Motor neuron (in vitro differentiated cells): Measurements from ENCODE around the gene JTB. TPM values are rescaled to one million over a fixed set of nuclear protein-coding genes. Genes with fewer than 3 reads are reported as not detected.

Experiments
- ATAC-seq, 8 experiments: fragments of 200-7000 bp; cut with Tn5 transposase; replicated peaks in 6 of 8; 2 replicates each; pipeline ENCODE4 v1.8.0; 2021; ENCODE audit warnings: mild to moderate bottlenecking in 8 of 8, moderate library complexity in 8 of 8
- H3K27ac ChIP-seq, 2 donors: fragments of 250-450 bp; sonication (Bioruptor Pico); 2 replicates each; pipeline ENCODE4 v1.9.0; 2021; ENCODE audit warnings: antibody characterized with exemption in 2 of 2, mild to moderate bottlenecking in 2 of 2, moderate library complexity in 1 of 2
- H3K4me1 ChIP-seq, 2 donors: fragments of 250-450 bp; sonication (Bioruptor Pico); replicated peaks in 1 of 2; 2 replicates each; pipeline ENCODE4 v1.6.1; 2021; ENCODE audit warnings: antibody characterized with exemption in 2 of 2, mild to moderate bottlenecking in 2 of 2, moderate library complexity in 1 of 2
- H3K4me3 ChIP-seq, 5 donors: fragments of 250-450 bp; sonication (Bioruptor Pico); 2 replicates each; pipeline ENCODE4 v1.9.0; 2021; ENCODE audit warnings: antibody characterized with exemption in 5 of 5, mild to moderate bottlenecking in 5 of 5, moderate library complexity in 4 of 5
- WGBS, 10 experiments: fragments of 450-650 bp; shearing (Covaris generic); methylation state at CpG; one replicate each; pipeline ENCODE4 v1.0.0; 2022; 5-methylcytosine and 5-hydroxymethylcytosine counted together
- in situ Hi-C, 9 experiments: fragments of 400-800 bp; cut with MboI; loops; one replicate each; pipeline ENCODE4 v1.15.0; 2021; ENCODE audit warnings: low sequenced_read_pairs in 9 of 9, low pct_unique_long_range_greater_than_20kb in 2 of 9; ENCODE audit not compliant: unreplicated experiment in 9 of 9
- total RNA-seq, 8 experiments: library from RNA; unstranded; fragments of 300-600 nt; gene quantifications; 2 replicates each; pipeline versions ENCODE4 v1.2.3 to v1.2.4, GENCODE V29; 2022

Gene JTB
- total RNA-seq, 8 experiments from 2014 or later = 78.1 to 140 (median 109) TPM

GRCh38 chr1:153973525-153973924 lies 3.9 kb downstream of the JTB start:
- WGBS, 10 experiments = 79 to 100% (median 89%) methylated on average over 1 to 7 of the region's 7 CpGs; no CpG with 5 or more reads in 3 of the 10 experiments
- Histone ChIP-seq H3K4me1 (peaks cover 10 to 17% of the 10 kb centered on the region in 2 donors), H3K27ac (no peak overlapping the region), H3K4me3 (no peak overlapping the region)
- no peak for ATAC-seq
- in situ Hi-C loops = loop anchor here in 2 of 9 experiments (10.0 to 25.0 kb wide), 2 partner anchors 299 to 311 kb away; partner anchors contain the start of genes ILF2 (in 2 of the 2), NPR1 (in 1 of the 2) and SNAPIN (in 1 of the 2)

GRCh38 chr1:153973071-153973470 lies 4.4 kb downstream of the JTB start:
- 60 to 100% (median 100%) methylated on average over 1 to 3 of the region's 3 CpGs; no CpG with 5 or more reads in 3 of the 10 experiments for WGBS, 10 experiments
- H3K27ac ChIP-seq = no peak overlapping the region
- ATAC-seq = no peak

DNA sequence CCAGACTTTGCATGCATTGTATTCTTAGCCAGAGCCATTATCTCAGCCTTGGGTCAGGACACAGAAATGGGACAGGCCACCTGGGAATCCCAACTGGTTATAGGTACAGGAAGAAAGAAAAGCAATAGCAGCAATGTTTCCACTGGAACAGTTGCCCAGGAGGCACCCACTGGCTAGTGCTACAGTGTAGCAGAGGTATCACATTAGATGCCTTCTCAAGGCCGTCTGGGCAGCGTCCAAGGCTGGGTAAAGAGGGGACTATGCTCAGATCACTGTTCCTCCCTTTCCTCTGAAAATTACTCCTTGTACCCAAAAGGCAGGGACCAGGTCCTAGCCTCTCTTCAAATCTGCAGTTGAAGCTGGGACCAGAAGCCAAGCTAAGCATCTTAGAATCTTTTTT lies 7.1 kb downstream of the JTB start:
- in situ Hi-C loops = loop anchor here in 2 of 9 experiments (10.0 to 25.0 kb wide), 2 partner anchors 296 to 308 kb away; partner anchors contain the start of genes ILF2 (in 2 of the 2), NPR1 (in 1 of the 2) and SNAPIN (in 1 of the 2)
- 70 to 100% (median 91%) methylated on average over 1 to 2 of the region's 2 CpGs; no CpG with 5 or more reads in 4 of the 10 experiments for WGBS, 10 experiments

More at GRCh38 chr1:153973071-153973470, 4.4 kb downstream of the JTB start:
- Histone ChIP-seq H3K4me1 (peaks cover 12 to 17% of the 10 kb centered on the region in 2 donors), H3K4me3 (no peak overlapping the region)
- in situ Hi-C loops = loop anchor here in 2 of 9 experiments (10.0 to 25.0 kb wide), 2 partner anchors 298 to 311 kb away; partner anchors contain the start of genes ILF2 (in 2 of the 2), NPR1 (in 1 of the 2) and SNAPIN (in 1 of the 2)

GRCh38 chr1:153968972-153969371 lies 8.5 kb downstream of the JTB start:
- ATAC-seq = no peak
- peaks cover 14 to 15% of the 10 kb centered on the region in 2 donors for H3K4me1 ChIP-seq
- 100% methylated on average over 1 to 2 of the region's 2 CpGs; no CpG with 5 or more reads in 7 of the 10 experiments for WGBS, 10 experiments
- in situ Hi-C loops = loop anchor here in 1 of 9 experiments (25.0 kb wide), 1 partner anchor 307 kb away; the partner anchor contains the start of genes ILF2 and SNAPIN
- H3K4me3 ChIP-seq = peak overlapping the region in 3 of 5 donors; percentile 52 to 64 (median 54)
- H3K27ac ChIP-seq = no peak overlapping the region

More for the DNA sequence above, 7.1 kb downstream of the JTB start:
- Histone ChIP-seq H3K4me1 (peaks cover 7 to 9% of the 10 kb centered on the region in 2 donors), H3K4me3 (no peak overlapping the region), H3K27ac (no peak overlapping the region)
- ATAC-seq = no peak

DNA sequence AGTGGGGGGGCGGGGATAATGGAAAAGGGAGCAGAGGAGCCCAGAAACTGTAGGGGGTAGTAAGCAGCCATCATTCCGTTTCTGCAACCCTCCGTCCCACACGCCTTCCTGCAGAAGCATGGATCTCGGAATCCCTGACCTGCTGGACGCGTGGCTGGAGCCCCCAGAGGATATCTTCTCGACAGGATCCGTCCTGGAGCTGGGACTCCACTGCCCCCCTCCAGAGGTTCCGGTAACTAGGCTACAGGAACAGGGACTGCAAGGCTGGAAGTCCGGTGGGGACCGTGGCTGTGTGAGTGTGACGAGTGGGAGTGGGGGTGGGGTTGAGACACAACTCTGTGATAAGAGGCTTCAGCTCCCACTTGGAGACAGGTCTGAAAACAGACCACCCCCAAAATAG lies 9.1 kb downstream of the JTB start:
- 40 to 69% (median 43%) methylated on average over 1 to 8 of the region's 13 CpGs; no CpG with 5 or more reads in 6 of the 10 experiments for WGBS, 10 experiments
- H3K4me3 ChIP-seq = peak overlapping the region; percentile 43 to 64 (median 54)
- peak overlapping the region; percentile 73 to 83 for H3K27ac ChIP-seq
- peaks cover 14 to 15% of the 10 kb centered on the region in 2 donors for H3K4me1 ChIP-seq
- no peak for ATAC-seq
- in situ Hi-C loops = loop anchor here in 1 of 9 experiments (25.0 kb wide), 1 partner anchor 306 kb away; the partner anchor contains the start of genes ILF2 and SNAPIN

- in situ Hi-C loops = loop anchor here in 1 of 9 experiments (25.0 kb wide), 1 partner anchor 306 kb away; the partner anchor contains the start of genes ILF2 and SNAPIN
- Histone ChIP-seq H3K4me1 (peaks cover 14 to 15% of the 10 kb centered on the region in 2 donors), H3K4me3 (peak overlapping the region; percentile 43 to 64 (median 54)), H3K27ac (peak overlapping the region; percentile 73 to 83)
- 0 to 32% (median 9%) methylated on average over 1 to 8 of the region's 8 CpGs; no CpG with 5 or more reads in 4 of the 10 experiments for WGBS, 10 experiments
- no peak for ATAC-seq
Measured at GRCh38 chr1:153968000-153968363, 9.5 kb downstream of the JTB start.

DNA sequence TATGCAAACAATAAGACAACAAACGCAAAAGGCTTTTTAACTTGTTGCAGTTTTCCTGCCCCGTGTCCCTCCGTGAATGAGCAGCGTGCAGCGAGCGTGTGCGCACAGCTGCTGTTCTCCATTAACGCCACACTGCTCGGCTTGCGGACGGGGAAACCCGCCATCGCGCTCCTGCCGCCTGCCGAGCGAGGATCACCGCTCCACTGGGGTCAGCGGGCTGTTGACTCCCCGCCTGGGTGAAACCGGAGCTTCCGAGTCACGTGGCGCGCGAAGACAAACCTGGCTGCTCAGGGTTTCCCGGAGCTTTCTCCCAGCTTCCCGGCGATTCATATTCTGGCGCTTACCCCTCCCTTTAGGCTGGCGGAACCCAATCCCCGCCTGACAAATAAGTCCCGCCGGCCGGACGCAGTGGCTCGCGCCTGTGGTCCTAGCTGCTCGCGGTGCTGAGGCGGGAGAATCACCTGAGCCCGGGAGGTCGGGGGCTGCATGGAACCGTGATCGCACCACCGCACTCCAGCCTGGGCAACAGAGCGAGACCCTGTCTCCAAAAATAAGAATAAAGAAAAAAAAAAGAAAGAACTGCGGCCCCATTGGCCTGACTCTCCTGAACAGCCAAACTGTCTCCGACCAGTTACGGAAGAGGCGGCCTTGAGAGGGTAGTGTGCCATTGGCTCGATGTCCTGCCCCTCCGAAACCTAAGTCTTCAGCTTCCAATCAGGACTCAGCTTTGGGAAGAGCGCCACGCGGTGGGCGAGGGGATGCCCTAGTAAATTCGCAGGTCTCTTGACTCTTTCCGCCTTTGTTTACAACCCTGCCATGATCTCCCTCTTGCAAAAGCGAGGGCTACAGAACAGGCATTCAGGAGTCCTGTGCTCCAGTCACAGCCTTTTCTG lies 10.1 kb downstream of the JTB start, which contains the start of gene CREB3L4:
Gene CREB3L4 (plus strand): TSS at position 796 of the 893 bp plus-strand sequence. CDS start 624 bp downstream, outside the sequence.
- 0 to 5% (median 1%) methylated on average over 1 to 54 of the region's 60 CpGs for WGBS, 10 experiments
- H3K4me3 ChIP-seq = peak within 1 kb of the TSS; percentile 43 to 64 (median 54)
- H3K27ac ChIP-seq = peak within 1 kb of the TSS; percentile 73 to 83
- in situ Hi-C loops = loop anchor here in 1 of 9 experiments (25.0 kb wide), 1 partner anchor 305 kb away; the partner anchor contains the start of genes ILF2 and SNAPIN
- ATAC-seq = peak; percentile 71 to 87 (median 83)
- peaks cover 19 to 20% of the 10 kb centered on the region in 2 donors for H3K4me1 ChIP-seq

- peak overlapping the region; percentile 54 to 82 for H3K27ac ChIP-seq
- H3K4me1 ChIP-seq = peaks cover 28 to 31% of the 10 kb centered on the region in 2 donors
- peak; percentile 1 to 19 (median 5) for ATAC-seq
- in situ Hi-C loops = loop anchor here in 1 of 9 experiments (25.0 kb wide), 1 partner anchor 302 kb away; the partner anchor contains the start of genes ILF2 and SNAPIN
- 0 to 11% (median 3%) methylated on average over 3 to 10 of the region's 22 CpGs; no CpG with 5 or more reads in 1 of the 10 experiments for WGBS, 10 experiments
- H3K4me3 ChIP-seq = peak overlapping the region; percentile 61 to 81 (median 77)
Measured at GRCh38 chr1:153963850-153964331, 13.6 kb downstream of the JTB start.

DNA sequence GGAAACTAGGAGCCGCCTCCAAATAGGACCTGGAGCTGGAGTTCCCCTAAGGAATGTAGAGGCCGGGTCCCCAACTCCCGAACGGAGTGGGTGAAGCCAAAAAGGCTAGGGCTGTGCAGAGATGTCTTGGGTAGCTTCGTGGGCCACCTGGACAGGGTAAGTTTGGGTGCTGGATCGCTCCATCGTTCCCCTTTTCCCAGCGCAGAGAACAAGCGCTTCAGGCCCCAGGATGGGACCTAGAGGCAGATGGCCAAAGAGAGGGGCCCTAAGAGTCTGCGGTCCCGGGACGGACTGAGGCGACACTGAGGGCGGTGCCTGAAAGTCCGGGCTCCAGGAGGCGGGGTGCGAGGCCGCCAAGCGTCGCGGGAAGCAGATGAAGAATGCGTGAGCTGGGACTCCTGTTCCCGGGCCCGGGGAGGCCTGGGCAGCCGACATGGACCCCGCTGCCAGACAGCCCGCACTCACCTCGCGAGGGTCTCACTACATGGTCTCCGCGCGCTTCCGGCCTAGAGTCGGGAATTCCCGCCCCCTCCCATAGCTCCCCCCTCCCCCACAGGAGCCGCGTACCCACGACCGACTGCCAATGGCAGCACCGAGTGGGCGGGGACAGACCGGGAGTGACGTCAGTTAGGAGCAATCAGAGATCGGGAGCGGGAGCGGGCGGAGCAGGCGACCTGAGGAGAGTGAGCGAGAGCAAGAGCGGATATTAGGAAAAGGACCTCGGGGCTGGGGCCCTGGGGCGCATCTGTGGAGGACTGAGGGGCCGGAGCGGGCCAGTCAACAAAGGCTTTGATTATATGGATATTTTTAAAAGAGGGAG lies 14.2 kb downstream of the JTB start, which contains the start of gene SLC39A1:
Gene SLC39A1 (minus strand): TSS at position 508 of the 820 bp plus-strand sequence. CDS start 822 bp downstream, outside the sequence.
- Histone ChIP-seq H3K27ac (peak within 1 kb of the TSS; percentile 54 to 82), H3K4me1 (peaks cover 24 to 30% of the 10 kb centered on the region in 2 donors), H3K4me3 (peak within 1 kb of the TSS; percentile 61 to 81 (median 77))
- WGBS, 10 experiments = 0 to 2% (median 0%) methylated on average over 2 to 14 of the region's 54 CpGs; no CpG with 5 or more reads in 4 of the 10 experiments
- peak; percentile 51 to 70 (median 66) for ATAC-seq
- in situ Hi-C loops = loop anchor here in 1 of 9 experiments (25.0 kb wide), 1 partner anchor 301 kb away; the partner anchor contains the start of genes ILF2 and SNAPIN

DNA sequence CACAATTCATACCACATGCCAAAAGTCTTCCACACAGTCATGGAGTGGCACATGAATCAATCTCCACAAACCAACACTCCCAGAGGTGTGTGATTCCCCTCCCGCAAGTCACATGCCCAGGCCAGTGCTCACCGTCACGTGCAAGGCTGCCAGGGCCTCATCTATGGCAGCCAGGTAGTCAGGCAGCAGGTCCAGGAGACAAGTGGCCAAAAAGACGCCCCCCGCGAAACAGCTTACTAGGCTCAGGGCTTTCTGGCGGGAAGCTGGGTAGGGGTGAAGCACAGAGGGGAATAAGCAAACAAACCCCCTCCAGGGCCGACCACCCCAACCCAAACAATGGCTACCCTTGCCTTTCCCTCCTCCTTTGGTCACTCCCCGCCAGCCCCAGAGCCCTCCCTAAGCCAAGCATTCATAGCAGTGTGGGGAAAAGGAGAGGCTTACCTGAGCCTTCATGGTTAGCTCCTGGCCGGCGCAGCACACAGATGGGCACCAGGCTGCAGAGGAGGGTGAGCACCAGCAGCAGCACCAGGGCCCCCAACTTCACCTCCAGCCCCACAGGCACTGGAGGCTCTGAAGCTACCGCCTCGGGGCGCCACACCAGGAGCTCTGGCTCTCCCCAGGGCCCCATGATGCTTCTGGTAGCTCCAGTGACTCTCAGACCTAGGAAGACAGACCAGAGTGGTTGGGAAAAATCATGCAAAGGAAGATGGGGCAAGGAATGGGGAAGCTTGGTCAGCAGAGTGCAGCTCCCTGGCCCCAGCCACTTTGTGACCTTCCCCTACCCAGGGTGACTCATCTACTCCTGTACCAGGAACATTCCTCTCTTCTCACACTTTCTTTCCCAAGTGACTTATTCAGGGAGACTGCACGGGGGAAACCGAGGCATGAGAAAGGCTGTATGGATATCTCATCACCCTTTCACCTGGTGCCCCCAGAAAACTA lies 15.1 kb downstream of the JTB start:
- Histone ChIP-seq H3K4me3 (peak overlapping the region; percentile 61 to 81 (median 77)), H3K27ac (peak overlapping the region in 1 of 2 donors; percentile 82), H3K4me1 (peaks cover 25 to 30% of the 10 kb centered on the region in 2 donors)
- WGBS, 10 experiments = 0 to 21% (median 11%) methylated on average over 1 to 8 of the region's 16 CpGs; no CpG with 5 or more reads in 3 of the 10 experiments
- in situ Hi-C loops = loop anchor here in 1 of 9 experiments (25.0 kb wide), 1 partner anchor 300 kb away; the partner anchor contains the start of genes ILF2 and SNAPIN
- ATAC-seq = peak in 2 of 8 experiments; percentile 0
